Natural killer cell (primary cell): ENCODE data around the gene TMEM109. TPM values are rescaled to one million over a fixed set of nuclear protein-coding genes. Genes with fewer than 3 reads are reported as not detected.

Experiments used
- ATAC-seq, 3 donors: fragments of 150-1000 bp in 2 of 3; fragments of 200-7000 bp in 1 of 3; cut with Tn5 transposase; 1 replicate in 1 of 3; 2 replicates in 2 of 3; pipeline ENCODE4 v1.10.0; 2021; ENCODE audit warnings: mild to moderate bottlenecking in 2 of 3, moderate library complexity in 2 of 3
- DNase-seq, 2 donors: peaks; one replicate each; pipeline versions ENCODE4 v3.0.0 to v3.0.0-alpha.2; 2013 to 2021; ENCODE audit warnings: mixed read lengths in 1 of 2
- H3K27ac ChIP-seq: one replicate; pipeline ENCODE4 v1.5.1; 2013; ENCODE audit warnings: mild to moderate bottlenecking, low read length
- H3K27me3 ChIP-seq: one replicate; pipeline ENCODE4 v1.6.1; 2013; ENCODE audit warnings: low read length; ENCODE audit not compliant: control insufficient read depth, insufficient read depth
- H3K36me3 ChIP-seq: one replicate; pipeline ENCODE4 v1.6.1; 2013; ENCODE audit warnings: low read length; ENCODE audit not compliant: control insufficient read depth, insufficient read depth
- H3K4me1 ChIP-seq: one replicate; pipeline ENCODE4 v1.6.1; 2013; ENCODE audit warnings: low read length; ENCODE audit not compliant: control insufficient read depth, insufficient read depth
- H3K4me3 ChIP-seq: one replicate; pipeline ENCODE4 v1.5.1; 2013; ENCODE audit warnings: low read length
- H3K9me3 ChIP-seq: one replicate; pipeline ENCODE4 v1.6.1; 2013; ENCODE audit warnings: low read length; ENCODE audit not compliant: control insufficient read depth, insufficient read depth
- H3K27ac Mint-ChIP-seq, 2 donors: one replicate each; pipeline ENCODE4 v1.8.0; 2022; ENCODE audit warnings: mild to moderate bottlenecking in 2 of 2, mixed read lengths in 2 of 2, moderate library complexity in 1 of 2
- H3K27me3 Mint-ChIP-seq, 2 donors: one replicate each; pipeline ENCODE4 v1.8.0; 2022; ENCODE audit warnings: low read depth in 2 of 2, mixed read lengths in 2 of 2
- H3K36me3 Mint-ChIP-seq: one replicate; pipeline ENCODE4 v1.8.0; 2022; ENCODE audit warnings: mixed read lengths
- H3K4me1 Mint-ChIP-seq, 2 donors: one replicate each; pipeline ENCODE4 v1.8.0; 2022; ENCODE audit warnings: mixed read lengths in 2 of 2
- H3K4me3 Mint-ChIP-seq: one replicate; pipeline ENCODE4 v1.8.0; 2022; ENCODE audit warnings: mild to moderate bottlenecking, moderate library complexity, mixed read lengths
- H3K9me3 Mint-ChIP-seq, 2 donors: one replicate each; pipeline ENCODE4 v1.8.0; 2022; ENCODE audit warnings: mixed read lengths in 2 of 2
- CTCF ChIP-seq: fragments of 200-600 bp; IDR thresholded peaks from one replicate; pipeline ENCODE4 v1.8.0; 2022; ENCODE audit warnings: antibody characterized with exemption
- WGBS: methylation state at CpG from one replicate; pipeline ENCODE4 v1.1.7; 2013; ENCODE audit warnings: missing lambda C conversion rate; ENCODE audit not compliant: insufficient coverage; 5-methylcytosine and 5-hydroxymethylcytosine counted together
- intact Hi-C: fragments of 100-400 bp; cut with micrococcal nuclease; formaldehyde crosslinking; loops from one replicate; pipeline ENCODE4 v1.14.2; 2022
- total RNA-seq, 4 donors: library from RNA; stranded (reverse); fragments of 120-200 nt in 1 of 4; gene quantifications; one replicate each; pipeline versions ENCODE4 v1.2.3 to v1.2.4, GENCODE V29; 2013 to 2022

The TMEM109 gene
- total RNA-seq, 3 donors from 2014 or later (not counting 1 experiment from before 2014, with no cell fraction given), result 89.3 to 102 (median 96.8) TPM

- H3K27ac Mint-ChIP-seq, result no peak overlapping the region
- Histone ChIP-seq H3K36me3 (no peaks in the 10 kb centered on the region), H3K27ac (no peak overlapping the region), H3K4me1 (peaks cover 4% of the 10 kb centered on the region), H3K4me3 (no peak overlapping the region), H3K27me3 (no peaks in the 10 kb centered on the region), H3K9me3 (no peaks in the 10 kb centered on the region)
- intact Hi-C loops, result no loop called here
- H3K4me1 Mint-ChIP-seq, result no peaks in the 10 kb centered on the region
- DNase-seq (no peak), ATAC-seq (no peak)
- H3K4me3 Mint-ChIP-seq, result no peak overlapping the region
- no peaks in the 10 kb centered on the region for H3K9me3 Mint-ChIP-seq
- H3K27me3 Mint-ChIP-seq, result peaks cover 0 to 15% of the 10 kb centered on the region in 2 donors
- H3K36me3 Mint-ChIP-seq, result no peaks in the 10 kb centered on the region
- no peak for TF ChIP-seq CTCF
- 92% methylated on average over 37 of the region's 37 CpGs for WGBS
Observed at GRCh38 chr11:60933416-60934123, 19.6 kb downstream of the TMEM109 start.

GRCh38 chr11:60934124-60934789, 20.3 kb downstream of the TMEM109 start:
- Histone ChIP-seq H3K36me3 (no peaks in the 10 kb centered on the region), H3K9me3 (no peaks in the 10 kb centered on the region), H3K4me1 (peaks cover 4% of the 10 kb centered on the region), H3K4me3 (no peak overlapping the region), H3K27ac (no peak overlapping the region), H3K27me3 (no peaks in the 10 kb centered on the region)
- Mint-ChIP-seq H3K4me3 (no peak overlapping the region), H3K4me1 (no peaks in the 10 kb centered on the region), H3K36me3 (no peaks in the 10 kb centered on the region), H3K27ac (no peak overlapping the region), H3K9me3 (no peaks in the 10 kb centered on the region), H3K27me3 (peaks cover 0 to 15% of the 10 kb centered on the region in 2 donors)
- intact Hi-C loops, result no loop called here
- ATAC-seq (no peak), DNase-seq (no peak)
- no peak for TF ChIP-seq CTCF
- 94% methylated on average over 57 of the region's 57 CpGs for WGBS

GRCh38 chr11:60934790-60935605, 21.0 kb downstream of the TMEM109 start:
- H3K9me3 Mint-ChIP-seq, result no peaks in the 10 kb centered on the region
- intact Hi-C loops, result no loop called here

More at GRCh38 chr11:60934790-60935605, 21.0 kb downstream of the TMEM109 start:
- H3K27ac Mint-ChIP-seq, result no peak overlapping the region
- H3K27me3 ChIP-seq, result no peaks in the 10 kb centered on the region
- WGBS, result 87% methylated on average over 21 of the region's 21 CpGs
- no peak overlapping the region for H3K4me3 Mint-ChIP-seq
- H3K27me3 Mint-ChIP-seq, result peaks cover 0 to 10% of the 10 kb centered on the region in 2 donors
- ATAC-seq (no peak), DNase-seq (no peak)
- no peaks in the 10 kb centered on the region for H3K36me3 ChIP-seq
- H3K4me1 ChIP-seq, result peaks cover 4% of the 10 kb centered on the region
- H3K9me3 ChIP-seq, result no peaks in the 10 kb centered on the region
- no peaks in the 10 kb centered on the region for H3K36me3 Mint-ChIP-seq
- H3K4me3 ChIP-seq, result no peak overlapping the region
- no peak for TF ChIP-seq CTCF
- no peaks in the 10 kb centered on the region for H3K4me1 Mint-ChIP-seq
- H3K27ac ChIP-seq, result no peak overlapping the region
